Measurements from ENCODE around the gene IL3RA.
"Not testable (repeated sequence)": the region's sequence is repeated elsewhere in the genome, so short reads cannot be mapped to it uniquely, and the experiment has no call there.

IL3RA gene

GRCh38 chrX:1426321-1426720 lies 89.7 kb downstream of the IL3RA start:
- DNase-seq: not testable (repeated sequence)

- no peak for DNase-seq
These were observed 91.2 kb downstream of the IL3RA start for GRCh38 chrX:1427756-1428155.

DNA sequence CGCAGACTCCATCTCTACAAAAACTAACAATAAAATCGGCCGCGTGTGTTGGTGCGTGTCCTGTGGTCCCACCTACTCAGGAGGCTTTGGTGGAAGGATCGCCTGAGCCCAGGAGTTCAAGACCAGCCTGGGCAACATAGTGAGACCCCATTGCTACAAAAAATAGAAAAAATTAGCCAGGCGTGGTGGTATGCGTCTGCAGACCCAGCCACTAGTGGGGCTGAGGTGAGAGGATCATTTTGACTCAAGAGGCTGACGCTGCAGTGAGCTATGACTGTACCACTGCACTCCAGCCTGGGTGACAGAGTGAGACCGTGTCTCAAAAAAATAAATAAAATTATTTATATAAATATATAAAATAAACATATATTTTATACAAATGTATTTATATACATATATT lies 93.9 kb downstream of the IL3RA start:
- no peak for DNase-seq

All from CD4-positive, alpha-beta T cell treated with Interleukin-17A for 4 hours (primary cell).